Ovary (tissue), 3 donors: Measurements from ENCODE around the gene PAGE2B.
"Not testable (repeated sequence)": the region's sequence is repeated elsewhere in the genome, so short reads cannot be mapped to it uniquely, and the experiment has no call there.

Source experiments
- CTCF ChIP-seq, 3 donors: fragments of 450-650 bp in 2 of 3; fragments of 200-600 bp in 1 of 3; IDR thresholded peaks; one replicate each; pipeline versions ENCODE4 v1.5.1 to v1.8.0; 2016 to 2022; ENCODE audit warnings: antibody characterized with exemption in 3 of 3, mild to moderate bottlenecking in 1 of 3
- EP300 ChIP-seq: sonication (generic); formaldehyde crosslinking; IDR thresholded peaks from one replicate; pipeline ENCODE4 v1.6.1; 2017; ENCODE audit warnings: antibody characterized with exemption
- POLR2A ChIP-seq: fragments of 450-650 bp; IDR thresholded peaks from one replicate; pipeline ENCODE4 v1.6.1; 2017; ENCODE audit warnings: antibody characterized with exemption, mild to moderate bottlenecking, moderate library complexity
- donor health status: DM: no; HTN: no; CAD: no.

GRCh38 chrX:55116589-55116988, 41.8 kb downstream of the PAGE2B start:
- not testable (repeated sequence) for TF ChIP-seq CTCF (IDR thresholded peaks at IDR 0.05); POLR2A; EP300
